OCI-LY7 (cell line): Measurements from ENCODE around the gene MTHFD1L. TPM values are rescaled to one million over a fixed set of nuclear protein-coding genes. Genes with fewer than 3 reads are reported as not detected.

ENCODE experiments used
- BruUV-seq: library from RNA; stranded (reverse); fragments of 400-500 nt; replicated peaks from 2 replicates; lab custom pipeline; 2021; lab: Mats Ljungman, UMichigan
- CTCF ChIA-PET: fragments of 300-600 bp; sonication (Branson Sonifier 250); formaldehyde crosslinking; loops from one replicate; lab custom pipeline; 2022; ENCODE audit warnings: antibody characterized with exemption; ENCODE audit not compliant: unreplicated experiment; lab: Charles Lee
- POLR2A ChIA-PET: fragments of 300-600 bp; sonication (Branson Sonifier 250); formaldehyde crosslinking; loops from one replicate; lab custom pipeline; 2022; ENCODE audit warnings: antibody characterized with exemption; lab: Charles Lee
- DNase-seq: peaks from one replicate; pipeline ENCODE4 v3.0.0-alpha.2; 2015; ENCODE audit warnings: low spot score
- H2AFZ ChIP-seq: fragments of 200-600 bp; sonication (generic), shearing (Covaris generic); 2 replicates; pipeline ENCODE4 v1.6.1; 2014; ENCODE audit warnings: mild to moderate bottlenecking, antibody characterized with exemption, low read length, moderate library complexity
- H3K27ac ChIP-seq: fragments of 200-600 bp; sonication (generic); 2 replicates; pipeline ENCODE4 v1.5.1; 2014; ENCODE audit warnings: mixed run types, low read depth, mild to moderate bottlenecking, moderate library complexity, low read length, inconsistent platforms; ENCODE audit not compliant: poor library complexity, severe bottlenecking
- H3K36me3 ChIP-seq: fragments of 200-600 bp; sonication (generic); 2 replicates; pipeline ENCODE4 v1.6.1; 2014; ENCODE audit warnings: mild to moderate bottlenecking, antibody characterized with exemption, low read length, moderate library complexity, mixed read lengths; ENCODE audit not compliant: insufficient read depth
- H3K4me1 ChIP-seq: fragments of 200-600 bp; sonication (generic); 2 replicates; pipeline ENCODE4 v1.5.1; 2014; ENCODE audit warnings: mild to moderate bottlenecking, low read length; ENCODE audit not compliant: insufficient read depth, poor library complexity, severe bottlenecking
- H3K4me2 ChIP-seq: fragments of 200-600 bp; sonication (generic); 2 replicates; pipeline ENCODE4 v1.6.1; 2014; ENCODE audit warnings: mild to moderate bottlenecking, low read length
- H3K4me3 ChIP-seq: fragments of 200-600 bp; sonication (generic); 2 replicates; pipeline ENCODE4 v1.5.1; 2014; ENCODE audit warnings: mild to moderate bottlenecking, low read depth, low read length; ENCODE audit not compliant: poor library complexity, severe bottlenecking
- H3K79me2 ChIP-seq: fragments of 200-600 bp; sonication (generic); 2 replicates; pipeline ENCODE4 v1.6.1; 2016; ENCODE audit warnings: low read depth, mild to moderate bottlenecking, low read length, moderate library complexity, mixed read lengths; ENCODE audit not compliant: insufficient read depth
- H3K9me2 ChIP-seq: fragments of 200-600 bp; sonication (generic); 2 replicates; pipeline ENCODE4 v1.6.1; 2016; ENCODE audit warnings: mild to moderate bottlenecking, low read length, mixed read lengths; ENCODE audit not compliant: insufficient read depth
- H3K9me3 ChIP-seq: fragments of 200-600 bp; sonication (generic); 2 replicates; pipeline ENCODE4 v1.6.1; 2014; ENCODE audit warnings: mild to moderate bottlenecking, mixed run types, low read length, mixed read lengths
- H4K20me1 ChIP-seq: fragments of 200-600 bp; sonication (generic); 2 replicates; pipeline ENCODE4 v1.6.1; 2014; ENCODE audit warnings: mild to moderate bottlenecking, antibody characterized with exemption, low read length, moderate library complexity, mixed read lengths; ENCODE audit not compliant: insufficient read depth
- EZH2phosphoT487 ChIP-seq: fragments of 200-600 bp; sonication (generic); IDR thresholded peaks from 2 replicates; pipeline ENCODE4 v1.6.1; 2018; ENCODE audit warnings: low read depth, borderline replicate concordance, mild to moderate bottlenecking, mixed run types, antibody characterized with exemption, low read length, moderate library complexity, mixed read lengths
- intact Hi-C: fragments of 100-400 bp; cut with micrococcal nuclease; formaldehyde crosslinking; loops from one replicate; pipeline ENCODE4 v1.10.0; 2022; ENCODE audit not compliant: unreplicated experiment
- total RNA-seq, 2 experiments: library from RNA; depleted of rRNA in 1 of 2; stranded (reverse); fragments of >200 nt in 1 of 2; shearing (Covaris generic) in 1 of 2; gene quantifications; 2 replicates each; pipeline ENCODE4 v1.2.3, GENCODE V29; 2014 to 2022
- TF ChIP-seq, protein P1 (sequence below): fragments of 200-600 bp; sonication (generic); conservative IDR thresholded peaks from 2 replicates; pipeline ENCODE4 v1.5.1; 2014; ENCODE audit warnings: mild to moderate bottlenecking, antibody characterized with exemption, low read length, moderate library complexity, mixed read lengths

The MTHFD1L gene
- total RNA-seq, 2 experiments from 2014 or later: 68.4 to 144 TPM

DNA sequence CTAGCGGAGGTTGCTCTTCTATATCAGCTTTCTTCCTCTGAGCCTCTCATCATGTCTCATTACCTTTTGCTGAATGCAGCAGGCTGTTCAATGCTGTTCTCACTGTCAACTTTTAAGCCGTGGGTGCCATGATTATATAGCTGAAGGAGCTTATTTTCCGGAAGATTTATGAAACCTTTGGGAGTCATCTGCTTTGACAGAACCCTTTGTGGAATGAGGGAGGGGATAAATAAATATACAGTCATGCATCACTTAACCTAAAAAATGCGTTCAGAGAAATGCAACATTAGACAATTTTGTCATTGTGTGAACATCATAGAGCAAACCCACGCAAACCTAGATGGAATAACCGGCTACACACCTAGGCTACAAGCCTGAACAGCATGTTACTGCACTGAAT is 272.0 kb downstream of the MTHFD1L start:
- no TSS peak for BruUV-seq
- POLR2A ChIA-PET: no interaction called here

DNA sequence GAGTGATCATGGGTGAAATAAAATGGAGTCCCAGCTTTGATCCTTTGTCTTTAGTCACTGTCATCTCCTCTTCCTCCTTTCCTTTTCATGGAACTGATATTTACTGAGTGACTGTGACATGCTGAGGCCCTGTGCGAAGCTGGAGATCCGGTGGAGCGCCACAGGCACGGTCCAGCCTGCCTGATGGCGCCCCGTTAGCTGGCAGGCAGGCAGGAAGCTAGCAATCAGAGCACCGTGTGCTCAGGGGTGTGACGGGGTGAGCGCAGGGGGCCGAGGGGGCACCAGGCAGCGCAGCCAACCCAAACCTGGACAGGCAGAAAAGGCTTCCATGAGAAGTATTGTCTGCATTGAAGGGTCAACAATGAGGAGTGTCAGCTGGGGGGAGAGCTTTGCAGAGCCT is 274.0 kb downstream of the MTHFD1L start:
- Histone ChIP-seq H2AFZ (no peak overlapping the region), H3K4me2 (no peak overlapping the region), H3K4me1 (no peaks in the 10 kb centered on the region), H3K36me3 (no peaks in the 10 kb centered on the region), H3K9me3 (no peaks in the 10 kb centered on the region), H4K20me1 (no peaks in the 10 kb centered on the region), H3K9me2 (no peaks in the 10 kb centered on the region), H3K27ac (no peak overlapping the region), H3K4me3 (no peak overlapping the region), H3K79me2 (no peaks in the 10 kb centered on the region)
- DNase-seq: no peak
- intact Hi-C loops: no loop called here
- POLR2A ChIA-PET: no interaction called here
- CTCF ChIA-PET: no interaction called here
- no peak for TF ChIP-seq EZH2phosphoT487
- TF ChIP-seq, protein P1, sequence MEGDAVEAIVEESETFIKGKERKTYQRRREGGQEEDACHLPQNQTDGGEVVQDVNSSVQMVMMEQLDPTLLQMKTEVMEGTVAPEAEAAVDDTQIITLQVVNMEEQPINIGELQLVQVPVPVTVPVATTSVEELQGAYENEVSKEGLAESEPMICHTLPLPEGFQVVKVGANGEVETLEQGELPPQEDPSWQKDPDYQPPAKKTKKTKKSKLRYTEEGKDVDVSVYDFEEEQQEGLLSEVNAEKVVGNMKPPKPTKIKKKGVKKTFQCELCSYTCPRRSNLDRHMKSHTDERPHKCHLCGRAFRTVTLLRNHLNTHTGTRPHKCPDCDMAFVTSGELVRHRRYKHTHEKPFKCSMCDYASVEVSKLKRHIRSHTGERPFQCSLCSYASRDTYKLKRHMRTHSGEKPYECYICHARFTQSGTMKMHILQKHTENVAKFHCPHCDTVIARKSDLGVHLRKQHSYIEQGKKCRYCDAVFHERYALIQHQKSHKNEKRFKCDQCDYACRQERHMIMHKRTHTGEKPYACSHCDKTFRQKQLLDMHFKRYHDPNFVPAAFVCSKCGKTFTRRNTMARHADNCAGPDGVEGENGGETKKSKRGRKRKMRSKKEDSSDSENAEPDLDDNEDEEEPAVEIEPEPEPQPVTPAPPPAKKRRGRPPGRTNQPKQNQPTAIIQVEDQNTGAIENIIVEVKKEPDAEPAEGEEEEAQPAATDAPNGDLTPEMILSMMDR: no peak
- BruUV-seq: no TSS peak

More for the DNA sequence above, 272.0 kb downstream of the MTHFD1L start:
- Histone ChIP-seq H3K4me1 (no peaks in the 10 kb centered on the region), H4K20me1 (no peaks in the 10 kb centered on the region), H3K27ac (no peak overlapping the region), H3K79me2 (no peaks in the 10 kb centered on the region), H3K9me3 (no peaks in the 10 kb centered on the region), H2AFZ (no peak overlapping the region), H3K4me2 (no peak overlapping the region), H3K4me3 (no peak overlapping the region), H3K36me3 (no peaks in the 10 kb centered on the region), H3K9me2 (no peaks in the 10 kb centered on the region)
- no peak for TF ChIP-seq EZH2phosphoT487
- TF ChIP-seq, protein P1: no peak
- intact Hi-C loops: no loop called here
- CTCF ChIA-PET: no interaction called here
- no peak for DNase-seq

DNA sequence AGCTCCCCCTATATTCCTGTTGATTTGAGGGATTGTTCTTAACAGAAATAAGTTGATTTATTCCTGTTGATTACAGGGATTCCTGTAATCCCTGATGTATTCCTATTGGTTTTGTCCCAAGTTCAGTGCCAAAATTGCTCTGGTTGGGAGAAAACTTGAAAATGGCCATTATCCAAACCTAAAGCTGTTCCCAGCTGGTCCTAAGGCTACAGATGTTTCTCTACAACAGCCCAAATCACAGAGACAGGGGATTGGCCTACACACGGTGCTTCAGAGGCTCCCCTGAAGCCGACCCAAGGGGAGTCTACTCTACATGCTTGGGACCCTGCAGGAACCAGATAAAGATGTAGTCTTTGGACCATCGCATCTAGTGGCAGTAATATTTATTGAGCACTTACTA is 275.3 kb downstream of the MTHFD1L start:
- H3K79me2 ChIP-seq: no peaks in the 10 kb centered on the region

More for the DNA sequence above, 275.3 kb downstream of the MTHFD1L start:
- no peak overlapping the region for H3K4me2 ChIP-seq
- H3K9me2 ChIP-seq: no peaks in the 10 kb centered on the region
- no peaks in the 10 kb centered on the region for H3K4me1 ChIP-seq
- POLR2A ChIA-PET: no interaction called here
- no peak for DNase-seq
- H3K36me3 ChIP-seq: no peaks in the 10 kb centered on the region
- no peak overlapping the region for H2AFZ ChIP-seq
- no peak overlapping the region for H3K4me3 ChIP-seq
- no peaks in the 10 kb centered on the region for H3K9me3 ChIP-seq
- BruUV-seq: no TSS peak
- CTCF ChIA-PET: no interaction called here
- no peak overlapping the region for H3K27ac ChIP-seq
- H4K20me1 ChIP-seq: no peaks in the 10 kb centered on the region
- TF ChIP-seq, protein P1: no peak
- TF ChIP-seq EZH2phosphoT487: no peak
- intact Hi-C loops: no loop called here
